Hepatocyte (in vitro differentiated cells): ENCODE measurements around the gene FBXL15. TPM values are rescaled to one million over a fixed set of nuclear protein-coding genes. Genes with fewer than 3 reads are reported as not detected.

Experiments
- DNase-seq: peaks from one replicate; pipeline ENCODE4 v3.0.0-alpha.2; 2016; ENCODE audit warnings: low spot score
- H2AFZ ChIP-seq: fragments of 200-600 bp; sonication (generic); 2 replicates; pipeline ENCODE4 v1.6.0; 2016; ENCODE audit warnings: antibody characterized with exemption, mild to moderate bottlenecking
- H3K27ac ChIP-seq: fragments of 200-600 bp; sonication (generic); 2 replicates; pipeline ENCODE4 v1.5.1; 2016; ENCODE audit warnings: mild to moderate bottlenecking
- H3K27me3 ChIP-seq: fragments of 200-600 bp; sonication (generic); 2 replicates; pipeline ENCODE4 v1.6.1; 2016
- H3K36me3 ChIP-seq: fragments of 200-600 bp; sonication (generic); replicated peaks from 2 replicates; pipeline ENCODE4 v1.5.1; 2016; ENCODE audit warnings: low read depth; ENCODE audit not compliant: insufficient read depth
- H3K4me1 ChIP-seq: fragments of 200-600 bp; sonication (generic); 2 replicates; pipeline ENCODE4 v1.5.1; 2016; ENCODE audit warnings: mild to moderate bottlenecking, moderate library complexity; ENCODE audit not compliant: insufficient read depth
- H3K4me2 ChIP-seq: fragments of 200-600 bp; sonication (generic); 2 replicates; pipeline ENCODE4 v1.6.0; 2016
- H3K4me3 ChIP-seq: fragments of 200-600 bp; sonication (generic); 2 replicates; pipeline ENCODE4 v1.5.1; 2016; ENCODE audit warnings: mild to moderate bottlenecking
- H3K79me2 ChIP-seq: fragments of 200-600 bp; sonication (generic); 2 replicates; pipeline ENCODE4 v1.6.0; 2017; ENCODE audit warnings: mild to moderate bottlenecking
- H3K9me2 ChIP-seq: fragments of 200-600 bp; sonication (generic); replicated peaks from 2 replicates; pipeline ENCODE4 v1.6.0; 2017; ENCODE audit warnings: mild to moderate bottlenecking; ENCODE audit not compliant: insufficient read depth
- H3K9me3 ChIP-seq: fragments of 200-600 bp; sonication (generic); 2 replicates; pipeline ENCODE4 v1.5.1; 2016; ENCODE audit warnings: low read depth, mild to moderate bottlenecking
- H4K20me1 ChIP-seq: fragments of 200-600 bp; sonication (generic); 2 replicates; pipeline ENCODE4 v1.6.0; 2016; ENCODE audit warnings: mild to moderate bottlenecking; ENCODE audit not compliant: insufficient read depth, poor library complexity, severe bottlenecking
- EZH2 ChIP-seq: fragments of 200-600 bp; sonication (generic); IDR thresholded peaks from 2 replicates; pipeline ENCODE4 v1.6.1; 2016; ENCODE audit warnings: antibody characterized with exemption, mild to moderate bottlenecking, borderline replicate concordance
- EZH2phosphoT487 ChIP-seq: fragments of 200-600 bp; sonication (generic); IDR thresholded peaks from one replicate; pipeline ENCODE4 v1.6.1; 2018; ENCODE audit warnings: antibody characterized with exemption, mild to moderate bottlenecking, low read depth, moderate library complexity; ENCODE audit not compliant: unreplicated experiment, severe bottlenecking
- WGBS: methylation state at CpG from one replicate; pipeline ENCODE4 v1.1.6; 2016; ENCODE audit warnings: low lambda C conversion rate; ENCODE audit errors: missing lambda C conversion rate; 5-methylcytosine and 5-hydroxymethylcytosine counted together
- polyA plus RNA-seq: library from polyadenylated mRNA; unstranded; fragments of >200 nt; fragmentation: Nextera tagmentation; extraction: Ambion mirVana; gene quantifications from 2 replicates; pipeline ENCODE4 v1.2.1, GENCODE V29; 2016
- total RNA-seq: library from RNA; depleted of rRNA; stranded (reverse); fragments of >200 nt; gene quantifications from 2 replicates; pipeline ENCODE4 v1.2.3, GENCODE V29; 2014
- TF ChIP-seq, protein P1 (sequence below): fragments of 200-600 bp; sonication (generic); IDR thresholded peaks from 2 replicates; pipeline ENCODE4 v1.5.1; 2016; ENCODE audit warnings: antibody characterized with exemption, mild to moderate bottlenecking; ENCODE audit not compliant: poor library complexity

The FBXL15 gene
- total and polyA plus RNA-seq, 2 experiments from 2014 or later, result 16.3 to 42.3 TPM

DNA sequence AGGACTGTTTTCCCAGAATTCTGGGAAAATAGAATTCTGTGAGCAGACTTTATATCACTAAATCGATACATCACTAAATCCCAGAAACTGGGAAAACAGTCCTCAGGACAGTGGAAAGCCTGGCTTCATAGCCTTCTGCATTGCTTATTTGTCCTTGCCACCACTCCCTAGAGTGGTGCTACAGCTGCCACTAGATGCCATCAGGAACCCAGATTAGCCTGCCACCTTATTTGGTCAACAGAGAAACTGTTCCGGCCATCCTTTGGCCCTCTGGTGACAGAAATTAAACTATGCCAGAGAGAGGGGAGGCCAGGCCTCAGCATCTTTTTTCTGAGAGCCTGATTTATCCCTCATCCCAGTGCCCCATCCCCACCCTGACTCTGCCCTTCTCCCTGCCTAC lies 44.8 kb upstream of the FBXL15 start:
- no peaks in the 10 kb centered on the region for H3K4me1 ChIP-seq
- no peak overlapping the region for H3K27ac ChIP-seq
- H3K4me2 ChIP-seq, result no peak overlapping the region
- WGBS, result 96% methylated on average over 2 of the region's 2 CpGs
- no peaks in the 10 kb centered on the region for H3K79me2 ChIP-seq
- no peaks in the 10 kb centered on the region for H3K36me3 ChIP-seq
- DNase-seq, result no peak
- no peak overlapping the region for H3K4me3 ChIP-seq
- no peak overlapping the region for H2AFZ ChIP-seq
- no peaks in the 10 kb centered on the region for H4K20me1 ChIP-seq
- no peaks in the 10 kb centered on the region for H3K27me3 ChIP-seq
- H3K9me3 ChIP-seq, result no peaks in the 10 kb centered on the region
- no peak for TF ChIP-seq EZH2phosphoT487
- TF ChIP-seq, protein P1, sequence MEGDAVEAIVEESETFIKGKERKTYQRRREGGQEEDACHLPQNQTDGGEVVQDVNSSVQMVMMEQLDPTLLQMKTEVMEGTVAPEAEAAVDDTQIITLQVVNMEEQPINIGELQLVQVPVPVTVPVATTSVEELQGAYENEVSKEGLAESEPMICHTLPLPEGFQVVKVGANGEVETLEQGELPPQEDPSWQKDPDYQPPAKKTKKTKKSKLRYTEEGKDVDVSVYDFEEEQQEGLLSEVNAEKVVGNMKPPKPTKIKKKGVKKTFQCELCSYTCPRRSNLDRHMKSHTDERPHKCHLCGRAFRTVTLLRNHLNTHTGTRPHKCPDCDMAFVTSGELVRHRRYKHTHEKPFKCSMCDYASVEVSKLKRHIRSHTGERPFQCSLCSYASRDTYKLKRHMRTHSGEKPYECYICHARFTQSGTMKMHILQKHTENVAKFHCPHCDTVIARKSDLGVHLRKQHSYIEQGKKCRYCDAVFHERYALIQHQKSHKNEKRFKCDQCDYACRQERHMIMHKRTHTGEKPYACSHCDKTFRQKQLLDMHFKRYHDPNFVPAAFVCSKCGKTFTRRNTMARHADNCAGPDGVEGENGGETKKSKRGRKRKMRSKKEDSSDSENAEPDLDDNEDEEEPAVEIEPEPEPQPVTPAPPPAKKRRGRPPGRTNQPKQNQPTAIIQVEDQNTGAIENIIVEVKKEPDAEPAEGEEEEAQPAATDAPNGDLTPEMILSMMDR, result no peak
- TF ChIP-seq EZH2, result no peak
- H3K9me2 ChIP-seq, result no peaks in the 10 kb centered on the region

DNA sequence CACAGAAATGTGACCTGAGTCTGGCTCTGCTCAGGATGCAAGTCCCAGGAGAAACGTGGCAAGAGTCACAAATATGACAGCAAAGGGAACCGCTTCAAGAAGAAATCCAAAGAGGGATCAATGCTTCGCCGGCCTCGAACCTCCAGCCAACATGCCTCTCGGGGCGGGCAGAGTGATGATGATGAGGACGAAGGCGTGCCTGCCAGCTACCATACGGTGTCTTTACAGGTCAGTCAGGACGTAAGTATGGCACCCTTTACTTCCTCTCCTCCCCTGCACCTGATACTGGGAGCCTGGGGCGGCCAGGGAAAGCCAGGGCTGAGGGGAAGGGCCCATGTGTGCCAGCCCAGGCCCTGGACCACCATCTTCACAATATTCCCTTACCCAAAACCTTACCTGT lies 43.7 kb upstream of the FBXL15 start:
- no peaks in the 10 kb centered on the region for H3K36me3 ChIP-seq

DNA sequence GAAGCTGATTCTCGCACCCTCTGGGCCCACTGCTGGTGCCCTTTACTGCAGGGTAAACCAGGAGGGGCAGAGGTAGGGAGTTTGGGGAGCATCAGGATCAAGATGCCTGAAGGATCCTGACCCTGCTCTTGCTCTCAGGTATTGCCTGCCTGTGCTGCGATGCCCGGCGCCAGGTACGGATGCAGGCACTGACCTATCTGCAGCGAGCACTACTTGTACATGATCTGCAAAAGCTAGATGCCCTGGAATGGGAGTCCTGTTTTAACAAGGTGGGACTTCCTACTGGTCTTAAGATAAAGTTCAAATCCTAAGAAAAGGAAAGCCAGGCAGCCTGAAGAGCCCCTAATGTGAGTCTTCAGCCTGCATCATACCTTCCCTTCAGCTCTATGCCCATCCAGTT lies 41.3 kb upstream of the FBXL15 start:
- Histone ChIP-seq H3K27ac (no peak overlapping the region), H2AFZ (no peak overlapping the region), H3K4me3 (no peak overlapping the region), H4K20me1 (no peaks in the 10 kb centered on the region), H3K9me3 (no peaks in the 10 kb centered on the region), H3K36me3 (no peaks in the 10 kb centered on the region), H3K4me1 (no peaks in the 10 kb centered on the region), H3K4me2 (no peak overlapping the region), H3K27me3 (no peaks in the 10 kb centered on the region), H3K9me2 (no peaks in the 10 kb centered on the region), H3K79me2 (no peaks in the 10 kb centered on the region)
- TF ChIP-seq EZH2 (no peak), EZH2phosphoT487 (no peak)
- TF ChIP-seq, protein P1, result no peak
- DNase-seq, result no peak
- 99% methylated on average over 6 of the region's 6 CpGs for WGBS

More for the DNA sequence above, 43.7 kb upstream of the FBXL15 start:
- Histone ChIP-seq H2AFZ (no peak overlapping the region), H3K27ac (no peak overlapping the region), H3K9me3 (no peaks in the 10 kb centered on the region), H3K27me3 (no peaks in the 10 kb centered on the region), H3K4me2 (no peak overlapping the region), H4K20me1 (no peaks in the 10 kb centered on the region), H3K79me2 (no peaks in the 10 kb centered on the region), H3K9me2 (no peaks in the 10 kb centered on the region), H3K4me3 (no peak overlapping the region), H3K4me1 (no peaks in the 10 kb centered on the region)
- 96% methylated on average over 12 of the region's 12 CpGs for WGBS
- TF ChIP-seq EZH2phosphoT487, result no peak
- TF ChIP-seq EZH2, result no peak
- TF ChIP-seq, protein P1, result no peak
- DNase-seq, result no peak

DNA sequence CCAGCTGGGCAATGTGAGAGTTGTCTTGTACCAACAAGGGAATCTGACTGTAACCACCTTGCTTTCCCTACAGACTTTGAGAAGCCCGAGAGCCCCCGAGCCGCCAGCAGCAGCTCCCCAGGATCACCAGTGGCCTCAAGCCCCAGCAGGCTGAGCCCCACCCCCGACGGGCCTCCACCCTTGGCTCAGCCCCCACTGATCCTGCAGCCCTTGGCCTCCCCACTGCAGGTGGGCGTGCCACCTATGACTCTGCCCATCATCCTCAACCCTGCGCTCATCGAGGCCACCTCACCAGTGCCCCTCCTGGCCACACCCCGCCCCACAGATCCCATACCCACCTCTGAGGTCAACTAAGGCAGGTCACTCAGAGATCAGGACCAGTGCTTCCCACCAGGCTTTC lies 38.7 kb upstream of the FBXL15 start:
- no peaks in the 10 kb centered on the region for H3K36me3 ChIP-seq
- 95% methylated on average over 9 of the region's 9 CpGs for WGBS
- no peaks in the 10 kb centered on the region for H4K20me1 ChIP-seq

More for the DNA sequence above, 38.7 kb upstream of the FBXL15 start:
- Histone ChIP-seq H3K79me2 (no peaks in the 10 kb centered on the region), H3K27ac (no peak overlapping the region), H3K4me3 (no peak overlapping the region), H3K9me2 (no peaks in the 10 kb centered on the region), H3K27me3 (no peaks in the 10 kb centered on the region), H2AFZ (no peak overlapping the region), H3K4me1 (no peaks in the 10 kb centered on the region), H3K9me3 (no peaks in the 10 kb centered on the region), H3K4me2 (no peak overlapping the region)
- DNase-seq, result no peak
- TF ChIP-seq EZH2, result no peak
- TF ChIP-seq, protein P1, result no peak
- no peak for TF ChIP-seq EZH2phosphoT487
